ENCODE data around the gene ALOXE3.

ALOXE3 gene

GRCh38 chr17:8153957-8154607 is 35.8 kb upstream of the ALOXE3 start:
- DNase-seq, result peak; percentile 9

DNA sequence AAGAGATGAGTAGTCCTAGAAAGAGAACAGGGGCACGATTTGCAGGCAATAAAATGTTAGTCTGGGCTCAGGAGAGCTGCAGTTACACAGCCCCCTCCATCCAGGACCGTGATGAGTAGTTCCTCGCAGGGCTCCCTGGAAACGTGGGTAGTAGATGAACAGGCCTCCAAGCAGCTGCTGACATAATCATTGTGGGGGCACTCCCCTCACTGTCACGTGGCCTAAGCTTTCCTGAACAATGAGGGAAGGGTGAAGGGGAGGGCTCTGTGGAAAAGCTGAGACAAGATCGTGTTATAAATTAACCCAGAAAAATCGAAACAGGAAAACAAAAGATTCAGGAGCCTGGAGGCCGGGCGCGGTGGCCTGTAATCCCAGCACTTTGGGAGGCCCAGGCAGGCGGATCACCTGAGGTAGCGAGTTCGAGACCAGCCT is 35.2 kb upstream of the ALOXE3 start:
- no peak for DNase-seq

DNA sequence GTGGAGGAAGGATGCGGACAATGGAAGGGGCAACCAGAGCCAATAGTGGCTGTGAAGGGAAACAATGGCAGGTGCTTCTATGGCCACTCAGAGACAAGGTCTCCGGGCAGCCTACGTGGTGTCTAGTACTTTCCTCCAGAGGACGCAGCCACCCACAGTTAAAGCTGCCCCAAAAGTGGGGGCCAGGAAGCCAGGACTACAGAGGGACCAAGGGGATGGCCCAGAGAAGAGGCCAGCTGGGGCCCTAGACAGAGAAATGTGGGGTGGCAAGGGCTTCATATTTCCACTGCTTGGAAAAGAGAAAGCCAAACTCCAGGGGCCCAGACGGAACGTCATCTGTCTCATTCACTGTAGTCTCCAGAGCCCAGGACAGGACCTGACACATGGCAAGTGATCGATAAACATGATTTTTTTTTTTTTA is 34.7 kb upstream of the ALOXE3 start:
- no peak for DNase-seq

DNA sequence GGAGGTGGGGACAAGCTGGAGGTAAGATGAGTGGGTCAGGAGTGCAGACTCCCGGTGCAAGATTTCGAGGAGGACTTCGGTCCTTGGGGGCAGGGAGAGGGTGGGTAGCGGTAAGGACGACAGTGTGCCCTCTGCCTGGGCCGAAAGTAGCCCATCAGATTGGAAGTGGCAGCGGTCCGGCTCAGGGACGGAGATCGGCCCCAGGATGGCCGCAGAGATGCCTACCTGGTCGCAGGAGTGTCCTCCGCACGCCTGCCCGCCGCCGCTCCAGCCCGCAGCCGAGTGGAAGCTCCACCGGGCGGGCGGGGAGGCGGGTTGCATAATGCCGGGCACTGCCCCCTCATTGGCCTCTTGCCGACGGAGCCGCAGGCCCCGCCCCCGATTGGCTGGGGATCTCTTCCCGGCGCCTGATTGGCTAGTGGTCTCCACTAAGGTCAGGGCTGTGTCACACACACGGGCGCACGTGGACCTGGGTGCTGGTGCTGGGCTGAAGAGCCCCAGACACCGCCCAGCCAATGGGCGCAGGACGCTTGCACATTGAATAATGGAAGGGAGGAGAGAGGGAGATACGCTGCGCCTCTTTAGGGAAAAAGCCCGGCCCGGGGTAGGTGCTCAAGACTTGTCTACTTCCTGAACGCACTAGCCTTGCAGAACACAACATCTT is 33.9 kb upstream of the ALOXE3 start, which contains the start of gene PER1:
Gene PER1 (minus strand): TSS at position 293 of the 664 bp plus-strand sequence. CDS start 1,698 bp downstream, outside the sequence.
- DNase-seq, result peak; percentile 45

GRCh38 chr17:8151641-8152111 is 33.4 kb upstream of the ALOXE3 start:
- no peak for DNase-seq

- no peak for DNase-seq
These were observed 32.9 kb upstream of the ALOXE3 start for GRCh38 chr17:8151120-8151640.

- DNase-seq, result no peak
These were observed 32.1 kb upstream of the ALOXE3 start for GRCh38 chr17:8150194-8151119.

GRCh38 chr17:8149419-8150193 is 31.3 kb upstream of the ALOXE3 start:
- DNase-seq, result no peak

- no peak for DNase-seq
These were observed 30.2 kb upstream of the ALOXE3 start for GRCh38 chr17:8148560-8148959.

GRCh38 chr17:8147805-8148404 is 29.6 kb upstream of the ALOXE3 start:
- DNase-seq, result no peak

DNA sequence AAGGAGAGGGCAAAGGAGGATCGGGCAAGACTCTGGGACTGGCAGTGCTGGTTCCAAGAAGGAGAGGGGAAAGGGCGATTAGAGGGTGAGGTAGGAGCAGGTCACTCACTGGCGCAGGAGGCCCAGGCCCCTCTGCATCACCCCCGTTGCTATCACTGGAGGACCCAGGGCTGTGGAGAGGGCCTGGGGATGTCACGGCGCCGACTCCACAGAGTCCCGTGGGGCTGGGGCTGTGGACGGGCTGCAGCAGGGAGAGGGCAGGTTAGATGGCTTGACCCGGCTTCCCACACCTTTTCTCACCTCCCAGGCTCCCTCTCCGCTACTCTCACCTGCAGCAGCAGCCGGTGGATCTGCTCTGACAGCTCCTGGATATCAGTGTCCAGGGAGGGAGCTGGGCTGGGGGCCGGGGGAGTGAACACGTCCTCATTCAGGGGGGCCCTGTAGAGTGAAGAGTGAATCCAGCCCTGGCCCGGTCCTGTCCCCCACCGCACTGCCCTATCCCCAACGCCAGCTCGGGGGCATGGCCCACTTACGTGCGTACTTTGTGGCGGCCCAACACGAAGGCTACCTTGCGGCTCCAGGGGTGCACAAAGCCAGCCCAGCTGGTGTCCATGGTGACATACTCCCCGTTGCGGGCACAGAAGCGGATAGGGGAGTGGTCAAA is 29.0 kb upstream of the ALOXE3 start:
- no peak for DNase-seq

DNA sequence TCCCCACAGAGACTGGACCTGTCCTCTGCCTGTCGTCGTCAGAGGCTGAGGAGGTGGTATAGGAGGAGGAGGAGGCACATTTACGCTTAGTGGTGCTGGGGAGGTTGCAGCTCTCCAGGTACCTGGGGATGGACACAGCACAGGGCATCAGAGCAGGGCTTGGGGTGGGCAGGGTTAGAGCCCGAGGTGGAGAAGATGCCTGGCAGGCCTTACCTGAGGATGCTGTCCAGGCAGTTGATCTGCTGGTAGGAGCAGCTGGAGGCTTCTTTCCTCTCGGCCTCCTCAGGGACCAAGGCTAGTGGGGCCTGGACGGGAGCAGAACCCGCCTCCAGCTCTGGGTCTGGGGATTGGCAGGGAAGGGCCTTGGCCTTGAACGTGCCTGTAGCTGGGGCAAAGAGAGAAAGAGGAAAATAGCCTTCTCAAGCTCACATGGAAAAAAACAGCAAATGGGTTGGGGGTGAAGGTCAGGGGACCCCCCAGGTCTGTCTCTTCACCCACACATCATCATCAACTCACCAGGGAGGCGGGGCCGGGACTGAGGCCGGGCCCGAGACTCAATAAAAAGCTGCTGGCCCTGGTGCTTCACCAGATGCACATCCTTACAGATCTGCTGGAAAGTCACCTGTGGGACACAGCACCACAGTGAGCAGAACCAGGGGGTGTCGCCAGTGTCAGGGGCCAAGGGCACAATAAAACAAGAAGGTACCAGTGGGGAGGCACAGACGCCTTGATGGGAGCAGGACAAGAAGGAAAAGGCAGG is 28.2 kb upstream of the ALOXE3 start:
- DNase-seq, result no peak

- no peak for DNase-seq
These were observed 27.5 kb upstream of the ALOXE3 start for GRCh38 chr17:8145811-8146210.

- DNase-seq, result no peak
These were observed 26.3 kb upstream of the ALOXE3 start for GRCh38 chr17:8144401-8145231.

DNA sequence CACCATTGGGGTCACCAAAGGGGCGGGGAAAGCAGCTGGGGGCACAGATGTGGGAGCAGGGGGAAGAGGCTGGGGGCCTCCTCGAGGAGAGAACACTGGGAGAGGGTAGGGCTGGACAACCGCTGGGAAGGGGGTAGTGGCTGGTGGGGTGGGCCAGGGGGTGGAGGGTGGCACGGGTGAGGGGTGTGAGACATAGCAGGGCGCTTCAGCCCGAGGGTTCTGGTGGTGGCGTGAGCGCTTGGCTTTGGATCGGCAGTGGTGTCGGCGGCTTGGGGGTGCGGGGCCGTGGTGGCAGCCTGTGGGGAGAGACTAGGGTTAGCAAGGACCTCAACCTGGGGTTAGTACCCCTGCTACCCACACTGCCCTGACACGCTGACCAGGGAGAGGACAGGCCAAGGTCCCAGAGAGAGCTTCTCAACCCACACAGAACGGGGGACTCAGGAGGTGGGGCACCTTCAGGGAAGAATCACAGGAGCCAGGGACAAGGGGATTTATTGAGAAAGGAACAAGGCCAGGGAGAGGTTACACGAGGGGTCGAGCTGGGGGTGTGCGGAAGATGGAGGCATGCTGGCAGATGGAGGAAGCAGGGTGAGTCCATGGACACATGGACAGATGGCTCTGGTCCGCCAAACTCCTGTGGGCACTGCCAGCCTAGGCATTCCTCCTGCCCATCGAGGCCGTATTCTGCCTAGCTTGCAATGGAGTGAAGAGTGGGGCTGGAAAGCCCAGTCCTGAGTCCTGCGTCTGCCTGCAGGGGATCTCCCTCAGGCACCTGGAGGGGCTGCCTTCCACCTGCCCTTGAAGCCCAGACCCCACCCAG is 25.5 kb upstream of the ALOXE3 start:
- DNase-seq, result no peak

GRCh38 chr17:8142887-8143580 is 24.7 kb upstream of the ALOXE3 start:
- DNase-seq, result no peak

GRCh38 chr17:8142158-8142886 is 24.0 kb upstream of the ALOXE3 start:
- no peak for DNase-seq
